GM10847 (cell line): ENCODE measurements around the gene TCEA2.

Experiments used
- POLR2A ChIP-seq: IDR thresholded peaks from 2 replicates; pipeline ENCODE4 v1.6.1; 2011; ENCODE audit not compliant: insufficient read length; ENCODE audit errors: extremely low read depth

Gene TCEA2

DNA sequence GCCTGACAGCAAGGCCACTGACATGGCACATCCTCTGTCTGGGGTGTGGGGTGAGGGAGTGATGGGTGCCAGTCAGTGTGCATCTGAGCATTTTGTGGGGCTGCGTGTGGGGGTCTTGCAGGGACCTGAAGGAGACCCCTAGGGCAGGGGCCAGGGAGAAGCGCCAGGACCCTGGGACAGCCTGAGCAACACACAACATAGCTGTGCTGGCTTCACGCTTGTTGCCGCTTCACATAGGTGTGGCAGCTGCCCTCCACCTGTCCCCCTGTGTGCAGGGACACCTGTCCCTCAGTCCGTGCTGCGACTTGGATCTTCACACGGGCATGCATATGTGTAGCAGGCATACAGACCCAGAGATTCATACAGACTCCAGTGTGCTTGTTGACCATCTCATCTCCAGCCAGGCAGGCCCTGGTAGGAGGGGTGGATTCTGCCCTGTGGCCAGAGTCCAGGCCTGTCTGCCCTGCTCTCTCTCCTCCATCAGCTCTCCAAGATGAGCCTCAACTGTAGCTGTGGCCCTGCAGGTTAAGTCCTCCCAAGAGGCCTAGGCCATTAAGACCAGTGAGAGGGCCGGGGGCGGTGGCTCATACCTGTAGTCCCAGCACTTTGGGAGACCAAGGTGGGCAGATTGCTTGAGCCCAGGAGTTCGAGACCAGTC lies 47.5 kb downstream of the TCEA2 start:
- TF ChIP-seq POLR2A = no peak

DNA sequence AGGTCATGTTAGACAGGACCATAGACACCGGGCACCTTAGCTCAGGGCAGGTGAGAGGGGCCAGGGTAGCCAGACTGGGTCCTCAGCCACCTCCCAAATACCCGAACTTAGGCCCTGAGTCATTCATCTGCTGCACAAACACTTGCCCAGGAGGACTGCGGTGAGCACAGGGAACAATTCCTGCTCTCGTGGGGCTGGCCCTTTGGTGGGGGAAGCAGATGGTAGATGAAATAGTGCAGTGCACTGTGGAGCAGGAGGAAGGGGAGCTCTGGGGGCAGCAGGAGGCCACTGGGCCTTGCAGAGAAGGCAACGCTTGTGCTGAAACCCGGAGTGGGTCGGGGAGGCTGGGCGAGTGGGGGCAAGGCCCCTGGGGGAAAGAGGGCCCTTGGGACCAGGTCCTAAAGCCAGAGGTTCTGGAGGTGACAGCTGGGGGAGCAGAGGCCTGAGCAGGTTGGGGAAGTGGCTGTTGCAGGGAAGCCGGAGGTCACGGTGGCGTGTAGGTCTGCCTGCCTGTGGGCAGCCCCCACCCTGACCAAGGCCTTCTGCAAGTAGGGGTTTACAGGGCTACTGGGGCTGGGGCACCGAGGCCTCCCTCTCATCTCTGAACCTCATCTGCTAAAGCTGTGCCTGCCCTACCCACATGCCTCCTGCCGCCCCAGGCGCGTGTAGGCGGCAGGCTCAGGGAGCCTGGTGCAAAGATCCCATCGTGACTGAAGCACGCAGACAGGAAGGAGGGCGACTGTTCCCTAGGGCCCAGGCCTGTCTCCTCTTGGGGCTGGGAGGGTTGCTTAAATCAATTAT lies 49.0 kb downstream of the TCEA2 start:
- TF ChIP-seq POLR2A = no peak

DNA sequence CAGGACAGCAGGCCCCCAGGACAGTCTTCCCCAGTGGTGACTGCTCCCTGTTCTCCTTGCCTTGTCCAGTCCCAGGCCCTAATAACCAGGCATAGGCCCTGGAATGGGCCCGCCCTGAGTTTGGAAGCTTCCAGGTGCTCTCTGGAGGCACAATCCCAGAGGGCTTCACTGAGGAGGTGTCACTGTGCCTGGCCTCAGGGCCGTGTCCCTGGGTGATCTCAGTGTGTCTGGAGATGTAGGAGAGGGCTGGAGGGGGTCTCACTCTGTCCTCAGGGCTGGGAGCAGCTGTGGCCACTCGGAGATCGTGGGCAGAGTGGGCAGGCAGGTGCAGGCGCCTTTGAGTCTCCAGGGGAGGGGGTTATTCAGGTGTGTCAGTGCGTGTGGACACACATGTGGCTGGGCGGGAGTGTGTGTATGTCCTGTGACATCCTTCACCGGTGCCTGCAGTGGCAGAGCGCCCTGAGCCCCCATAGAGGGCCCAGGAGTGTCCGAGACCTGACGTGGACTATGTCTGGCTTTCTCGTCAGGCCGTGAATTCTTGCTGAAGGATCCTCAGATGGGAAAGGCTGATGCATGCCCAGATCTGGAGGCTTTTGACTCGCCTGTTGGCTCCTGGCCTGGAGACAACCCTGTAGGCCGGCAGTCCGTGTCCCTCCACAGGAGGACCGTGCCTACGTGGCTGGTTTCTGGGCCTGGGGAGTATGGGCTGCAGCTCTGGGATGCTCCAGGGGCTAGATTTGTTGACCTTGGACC lies 49.9 kb downstream of the TCEA2 start:
- no peak for TF ChIP-seq POLR2A

DNA sequence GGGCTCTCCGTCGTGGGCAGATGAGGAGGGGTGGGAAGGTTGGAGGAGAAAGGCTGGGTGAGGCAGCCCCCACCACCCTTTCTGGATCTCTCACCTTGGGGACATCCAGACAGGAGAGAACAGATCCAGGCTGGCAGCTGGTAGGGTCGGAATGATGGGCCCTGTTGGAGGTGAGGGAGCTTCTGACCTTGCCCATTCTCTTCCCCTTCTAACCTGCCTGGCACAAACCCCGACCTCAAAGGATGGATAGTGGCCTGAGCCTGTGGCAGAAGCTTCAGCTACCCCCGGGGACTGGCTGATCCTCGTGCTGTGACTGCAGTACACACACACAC lies 50.4 kb downstream of the TCEA2 start:
- no peak for TF ChIP-seq POLR2A

DNA sequence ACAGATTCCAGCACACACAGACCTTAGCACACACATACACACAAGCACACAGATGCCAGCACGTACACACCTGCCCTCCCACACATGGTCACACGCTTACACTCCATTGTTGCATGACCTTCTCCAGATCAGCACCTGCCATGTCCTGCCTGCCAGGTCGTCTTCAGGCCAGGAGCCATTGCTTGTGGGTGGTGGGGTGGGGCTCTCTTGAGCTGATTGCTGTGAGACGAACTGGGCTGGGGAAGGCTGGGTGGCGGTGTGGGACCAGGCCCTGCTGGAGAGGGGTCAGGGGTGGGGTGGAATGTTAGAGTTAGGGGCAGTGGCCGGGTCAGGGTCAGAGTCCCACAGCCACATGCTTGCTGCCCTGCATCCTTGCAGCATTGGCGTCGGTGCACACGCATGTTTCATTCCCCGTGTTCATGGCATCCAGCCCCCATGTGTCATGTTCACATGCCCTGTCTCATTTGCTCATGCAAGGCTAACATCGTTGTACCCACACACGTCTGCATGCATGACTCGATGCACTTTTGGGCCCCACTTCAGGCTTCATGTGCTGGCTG lies 50.9 kb downstream of the TCEA2 start:
- no peak for TF ChIP-seq POLR2A

DNA sequence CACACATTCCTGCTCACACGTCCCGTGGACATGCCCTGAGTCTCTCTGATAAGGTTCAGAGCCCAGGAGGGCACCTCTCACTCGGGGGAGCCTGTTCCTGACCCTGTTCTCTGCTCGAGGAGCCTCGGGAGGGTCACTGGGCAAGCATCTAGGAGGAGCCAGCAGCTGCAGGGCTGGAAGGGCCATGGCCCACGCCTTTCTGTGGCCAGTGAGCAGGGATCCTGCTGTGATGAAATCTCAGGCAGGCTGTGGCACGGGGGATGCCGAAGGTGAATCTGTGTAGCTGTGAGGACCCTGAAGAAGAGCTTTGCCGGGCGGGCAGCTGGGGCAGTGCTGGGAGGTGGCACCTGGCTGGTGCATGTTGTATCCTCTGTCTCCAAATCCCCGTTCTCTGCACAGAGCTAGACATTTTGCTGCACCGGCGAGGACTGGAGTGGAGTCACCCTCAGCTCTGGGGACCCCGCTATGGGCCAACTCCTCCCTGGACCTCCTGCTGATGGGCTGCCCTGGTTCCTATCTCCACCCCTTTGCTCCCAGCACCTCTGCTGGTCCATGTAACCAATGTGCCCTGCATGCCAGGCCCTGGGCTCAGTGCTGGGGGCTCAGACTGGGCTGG lies 51.5 kb downstream of the TCEA2 start:
- no peak for TF ChIP-seq POLR2A

DNA sequence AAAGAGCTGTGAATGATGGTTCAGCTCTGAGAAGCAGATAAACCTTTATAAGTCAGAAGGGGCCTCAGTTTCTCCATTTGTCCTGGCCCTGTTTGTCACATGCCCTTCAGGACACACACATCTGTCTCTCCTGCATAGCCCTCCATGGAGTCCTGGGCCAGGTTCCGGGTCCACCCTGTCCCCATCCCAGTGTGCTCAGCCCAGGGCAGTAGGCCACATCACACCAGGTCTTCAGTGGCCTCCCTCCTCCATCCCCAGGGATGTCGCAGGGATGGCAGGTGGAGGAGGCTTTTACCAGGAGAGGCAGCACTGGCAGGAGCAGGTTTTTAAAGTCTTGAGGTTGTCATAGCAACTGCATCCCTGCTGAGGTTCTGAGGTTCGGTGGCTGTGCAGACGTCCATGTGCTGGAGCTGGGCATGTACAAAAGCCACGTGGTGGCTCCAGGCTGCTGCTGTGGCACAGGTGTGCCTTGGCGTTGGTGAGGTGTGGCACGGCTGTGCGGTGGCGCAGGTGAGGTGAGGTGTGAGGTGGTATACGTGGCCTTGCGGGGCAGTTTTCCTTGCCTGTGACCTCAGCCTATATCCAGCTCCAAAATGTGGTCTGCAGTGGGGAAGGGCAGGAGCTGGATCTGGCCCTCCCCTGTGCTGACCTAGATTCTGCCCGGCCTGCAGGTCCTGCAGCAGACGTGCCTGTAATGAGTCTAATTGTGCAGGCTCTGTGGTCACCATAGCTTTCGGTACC lies 52.3 kb downstream of the TCEA2 start:
- TF ChIP-seq POLR2A = no peak

DNA sequence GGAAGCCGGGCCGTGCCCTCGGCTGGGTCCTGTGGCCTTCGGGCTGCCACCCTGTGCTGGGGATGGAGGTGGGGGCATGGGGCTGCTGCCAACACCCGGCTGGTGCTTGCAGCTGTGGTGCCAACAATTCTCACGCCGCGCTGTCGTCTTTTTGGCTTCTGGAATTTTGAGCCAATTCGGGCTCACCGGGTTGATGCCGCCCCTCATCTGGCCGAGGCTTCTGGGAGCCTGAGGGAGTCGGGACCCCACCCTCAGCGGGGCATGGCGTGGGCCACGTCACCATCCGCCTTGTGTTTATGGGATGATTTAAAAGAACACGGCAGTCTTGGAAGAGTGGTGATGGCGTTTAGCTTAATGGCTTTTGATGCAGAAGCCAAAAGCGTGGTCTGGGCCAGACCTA lies 53.0 kb downstream of the TCEA2 start:
- TF ChIP-seq POLR2A = no peak

DNA sequence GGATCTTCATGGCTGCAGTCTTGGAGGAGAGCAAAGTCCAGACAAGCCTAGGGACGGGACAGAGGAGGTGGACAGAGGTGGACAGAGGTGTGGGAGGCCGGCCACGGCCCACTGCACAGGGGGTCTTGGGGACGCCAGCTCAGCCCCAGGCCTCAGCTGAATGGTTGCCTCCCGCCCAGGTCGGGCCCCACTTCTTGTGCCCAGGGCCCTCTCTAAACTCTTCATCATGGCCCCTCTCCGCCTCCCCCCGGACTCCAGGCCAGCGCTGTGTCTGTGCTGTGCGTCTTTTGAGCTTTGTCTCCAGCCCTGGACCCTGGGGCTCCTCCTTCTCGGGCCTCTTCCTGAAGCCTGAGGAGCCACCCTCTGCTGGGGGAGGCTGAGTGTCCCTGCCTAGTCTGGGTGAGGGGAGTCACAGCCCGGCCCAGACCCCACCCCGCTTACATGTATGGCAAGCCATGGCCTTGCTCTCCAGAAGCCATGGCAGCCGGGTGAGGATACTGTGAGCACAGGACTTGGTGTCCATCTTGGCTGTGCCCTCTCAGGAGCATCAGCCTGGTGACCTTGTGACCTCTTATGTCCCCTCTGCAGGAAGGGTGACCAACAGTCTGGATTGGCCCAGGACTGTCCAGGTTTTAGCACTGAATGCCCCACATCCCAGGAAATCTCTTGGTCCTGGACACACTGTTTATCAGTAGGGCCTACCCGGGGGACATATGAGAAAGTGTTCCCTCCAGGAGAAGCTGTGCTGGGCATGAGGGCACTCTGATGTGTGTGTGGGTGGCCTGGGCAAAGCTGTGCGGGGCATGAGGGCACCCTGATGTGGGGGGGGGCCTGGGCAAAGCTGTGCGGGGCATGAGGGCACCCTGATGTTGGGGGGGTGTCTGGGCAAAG lies 53.8 kb downstream of the TCEA2 start:
- no peak for TF ChIP-seq POLR2A

DNA sequence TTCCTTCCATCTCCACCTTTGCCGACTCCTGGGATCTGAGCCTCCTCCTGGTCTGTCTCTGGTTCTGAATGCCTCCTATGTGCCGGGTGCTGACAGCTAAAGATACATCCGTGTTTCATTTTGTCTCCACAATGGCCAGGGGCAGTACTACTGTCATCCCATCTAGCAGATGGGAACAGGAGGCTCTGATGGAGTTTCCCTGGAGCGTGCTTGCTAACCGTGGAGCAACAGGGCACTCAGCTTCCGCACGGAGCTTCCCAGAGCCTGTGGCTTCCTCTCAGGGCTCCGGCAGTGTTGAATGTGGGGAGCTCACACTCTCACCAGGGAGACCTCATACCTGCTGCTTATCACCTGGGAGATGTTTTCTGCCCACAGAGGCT lies 56.3 kb downstream of the TCEA2 start:
- TF ChIP-seq POLR2A = no peak

DNA sequence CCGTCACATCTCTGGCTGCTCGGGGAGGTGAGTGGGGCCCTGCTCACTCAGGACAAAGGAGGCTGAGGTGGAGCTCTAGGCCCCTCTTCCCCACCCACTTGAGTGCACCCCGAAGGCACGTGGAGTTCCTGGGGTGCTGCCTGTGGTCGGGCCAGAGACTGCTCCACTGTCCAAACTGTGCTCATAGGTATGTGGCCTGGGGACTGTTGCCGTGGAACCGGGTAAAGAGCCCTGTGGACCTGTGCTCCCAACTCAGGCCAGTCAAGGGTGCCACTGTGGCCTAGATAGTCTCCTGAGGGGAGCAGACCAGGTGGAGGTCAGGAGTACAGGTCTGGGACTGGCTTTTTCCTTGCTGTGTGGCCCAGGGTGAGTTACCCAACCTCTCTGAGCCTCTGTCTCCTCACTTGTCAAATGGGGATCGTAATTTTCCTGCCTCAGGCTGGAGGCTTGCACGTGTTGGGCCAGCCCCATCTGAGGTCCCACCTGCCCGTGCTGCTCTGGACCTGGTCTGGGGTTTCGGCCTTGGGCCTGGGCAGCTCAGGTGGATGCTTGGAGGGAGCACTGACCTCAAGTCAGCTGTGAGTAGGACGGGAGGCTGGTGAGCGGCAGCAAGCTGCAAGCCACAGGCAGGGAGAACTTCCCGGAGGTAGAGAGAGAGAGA lies 56.8 kb downstream of the TCEA2 start:
- TF ChIP-seq POLR2A = no peak

DNA sequence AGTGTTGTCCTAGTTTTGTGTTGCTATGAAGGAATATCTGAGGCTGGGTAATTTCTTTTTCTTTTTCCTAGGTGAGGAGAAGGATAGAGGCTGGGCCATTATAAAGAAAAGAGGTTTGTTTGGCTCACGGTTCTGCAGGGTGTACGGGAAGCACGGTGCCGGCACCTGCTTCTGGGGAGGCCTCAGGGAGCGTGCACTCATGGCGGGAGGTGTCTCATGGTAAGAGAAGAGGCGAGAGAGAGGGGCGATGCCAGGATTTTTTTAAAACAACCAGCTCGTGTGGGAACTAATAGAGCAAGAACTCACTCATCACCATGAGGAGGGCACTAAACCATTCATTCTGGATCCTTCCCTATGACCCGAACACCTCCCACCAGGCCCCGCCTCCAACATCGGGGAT lies 58.6 kb downstream of the TCEA2 start:
- no peak for TF ChIP-seq POLR2A
